Measurements from ENCODE around the gene DAPK1. TPM values are rescaled to one million over a fixed set of nuclear protein-coding genes. Genes with fewer than 3 reads are reported as not detected.

DAPK1 gene
- total and polyA plus RNA-seq, 12 donors, result 5.4 to 44.6 (median 21.3) TPM

DNA sequence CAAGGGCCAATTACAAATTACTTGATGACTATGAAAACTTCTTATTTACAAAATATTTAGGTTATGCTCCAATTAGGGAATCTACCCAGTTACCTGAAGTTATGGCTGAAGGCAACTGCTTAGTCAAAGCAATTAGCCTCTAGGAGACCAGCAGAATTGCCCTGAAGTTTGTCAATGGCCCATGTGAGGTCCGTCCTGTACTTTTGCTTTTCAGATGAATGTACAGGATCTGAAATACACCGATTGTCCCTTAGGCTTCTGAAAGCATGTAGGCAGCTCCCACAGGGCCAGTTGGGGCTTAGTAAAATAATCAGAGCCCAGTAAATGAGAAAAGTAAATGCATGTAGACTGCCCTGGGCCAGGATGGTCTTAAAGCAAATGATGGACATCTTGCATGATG lies 93.3 kb downstream of the DAPK1 start:
- no peak overlapping the region for H3K27ac ChIP-seq
- DNase-seq, result peak in 1 of 7 donors; percentile 13
- 87 to 96% (median 91%) methylated on average over 2 of the region's 2 CpGs for WGBS, 4 donors
- intact Hi-C loops (cut with DNase I), result no loop called here
- no peaks in the 10 kb centered on the region for H3K36me3 ChIP-seq (replicated peaks in 1 of 2)
- H3K4me3 ChIP-seq, result no peak overlapping the region
- H3K4me1 ChIP-seq (replicated peaks in 1 of 2), result peaks cover 7 to 29% of the 10 kb centered on the region in 2 donors
- TF ChIP-seq, protein P1, sequence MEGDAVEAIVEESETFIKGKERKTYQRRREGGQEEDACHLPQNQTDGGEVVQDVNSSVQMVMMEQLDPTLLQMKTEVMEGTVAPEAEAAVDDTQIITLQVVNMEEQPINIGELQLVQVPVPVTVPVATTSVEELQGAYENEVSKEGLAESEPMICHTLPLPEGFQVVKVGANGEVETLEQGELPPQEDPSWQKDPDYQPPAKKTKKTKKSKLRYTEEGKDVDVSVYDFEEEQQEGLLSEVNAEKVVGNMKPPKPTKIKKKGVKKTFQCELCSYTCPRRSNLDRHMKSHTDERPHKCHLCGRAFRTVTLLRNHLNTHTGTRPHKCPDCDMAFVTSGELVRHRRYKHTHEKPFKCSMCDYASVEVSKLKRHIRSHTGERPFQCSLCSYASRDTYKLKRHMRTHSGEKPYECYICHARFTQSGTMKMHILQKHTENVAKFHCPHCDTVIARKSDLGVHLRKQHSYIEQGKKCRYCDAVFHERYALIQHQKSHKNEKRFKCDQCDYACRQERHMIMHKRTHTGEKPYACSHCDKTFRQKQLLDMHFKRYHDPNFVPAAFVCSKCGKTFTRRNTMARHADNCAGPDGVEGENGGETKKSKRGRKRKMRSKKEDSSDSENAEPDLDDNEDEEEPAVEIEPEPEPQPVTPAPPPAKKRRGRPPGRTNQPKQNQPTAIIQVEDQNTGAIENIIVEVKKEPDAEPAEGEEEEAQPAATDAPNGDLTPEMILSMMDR (IDR thresholded peaks at IDR 0.05), result no peak
- no peak for TF ChIP-seq POLR2A (IDR thresholded peaks at IDR 0.05)
- no peaks in the 10 kb centered on the region for H3K27me3 ChIP-seq
- H3K9me3 ChIP-seq (replicated peaks in 1 of 3), result no peaks in the 10 kb centered on the region

DNA sequence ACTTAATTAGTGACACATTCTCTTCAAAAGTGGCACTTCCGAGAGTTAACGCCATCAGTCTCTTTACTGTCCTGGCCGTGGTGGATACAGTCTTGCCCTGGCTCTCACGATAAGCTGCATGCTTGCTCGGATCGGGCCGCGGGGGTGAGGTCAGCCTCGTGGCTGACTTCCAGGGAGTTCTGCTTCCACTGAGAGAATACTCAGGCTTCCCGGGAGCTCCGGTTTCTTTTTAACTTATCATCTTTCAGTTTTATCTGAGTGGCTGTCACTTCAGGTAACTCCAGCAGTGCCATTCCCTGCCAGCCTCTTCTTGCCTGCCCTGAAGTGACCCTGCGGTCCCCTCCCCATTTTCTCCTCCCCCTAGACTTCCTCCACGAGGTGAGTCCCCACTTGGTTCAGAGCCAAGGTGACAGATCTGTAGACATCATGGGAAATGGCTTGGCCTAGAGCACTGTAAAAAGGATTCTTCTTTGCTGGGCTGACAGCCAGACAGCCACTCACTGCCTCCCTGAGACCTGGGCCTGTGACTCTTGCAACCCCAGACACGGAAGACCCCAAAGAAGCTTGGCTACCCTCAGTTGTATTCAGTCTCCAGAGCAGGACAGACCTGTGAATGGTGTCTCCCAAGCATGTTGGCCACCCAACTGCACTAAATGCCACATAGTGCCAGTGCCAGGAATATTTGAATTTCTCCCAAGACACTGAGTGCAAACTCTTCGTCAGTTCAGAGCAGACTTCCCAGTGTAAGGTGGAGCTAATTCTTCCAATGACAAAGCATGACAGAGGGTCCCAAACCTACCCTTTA lies 95.1 kb downstream of the DAPK1 start:
- Histone ChIP-seq H3K4me3 (peak overlapping the region in 1 of 4 donors; percentile 32), H3K27me3 (no peaks in the 10 kb centered on the region), H3K36me3 (replicated peaks in 1 of 2) (no peaks in the 10 kb centered on the region), H3K4me1 (replicated peaks in 1 of 2) (peaks cover 7 to 46% of the 10 kb centered on the region in 2 donors), H3K9me3 (replicated peaks in 1 of 3) (no peaks in the 10 kb centered on the region), H3K27ac (peak overlapping the region in 2 of 5 donors; percentile 32 to 72)
- 15 to 31% (median 25%) methylated on average over 14 to 15 of the region's 15 CpGs for WGBS, 4 donors
- intact Hi-C loops (cut with DNase I), result no loop called here
- no peak for TF ChIP-seq POLR2A (IDR thresholded peaks at IDR 0.05)
- TF ChIP-seq, protein P1 (IDR thresholded peaks at IDR 0.05), result no peak
- peak; percentile 43 to 81 (median 71) for DNase-seq

DNA sequence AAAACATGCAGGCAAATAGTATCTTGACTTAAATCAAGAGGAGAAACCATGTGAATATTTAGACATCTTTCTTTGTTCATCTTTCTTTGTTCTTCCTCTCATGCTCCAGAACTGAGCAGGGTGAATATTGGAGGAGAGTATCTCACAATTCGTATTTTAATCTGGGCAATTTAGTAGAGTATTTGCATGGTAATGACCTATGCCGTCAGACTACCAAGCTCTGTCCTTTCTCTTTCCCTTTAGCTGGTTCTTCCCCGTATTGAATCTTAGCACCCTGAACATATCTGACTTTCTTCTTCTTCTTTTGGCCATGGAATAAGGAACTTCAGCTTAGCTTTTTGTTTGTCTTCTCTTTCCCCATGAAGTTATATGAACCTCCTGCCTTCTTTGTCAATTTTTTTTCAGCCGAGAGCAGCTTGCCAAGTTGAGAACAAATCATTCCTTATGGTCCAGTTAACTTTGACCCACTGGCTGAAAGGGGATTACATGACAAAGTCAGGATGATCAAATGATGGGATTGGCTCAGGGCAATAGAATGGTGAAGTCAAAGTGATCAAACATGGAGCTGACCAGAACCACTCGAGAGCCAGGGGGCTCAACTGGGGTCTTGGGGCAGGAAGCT lies 95.8 kb downstream of the DAPK1 start:
- no peaks in the 10 kb centered on the region for H3K27me3 ChIP-seq
- peaks cover 7 to 49% of the 10 kb centered on the region in 2 donors for H3K4me1 ChIP-seq (replicated peaks in 1 of 2)
- DNase-seq, result no peak
- no peaks in the 10 kb centered on the region for H3K36me3 ChIP-seq (replicated peaks in 1 of 2)
- peak overlapping the region in 2 of 5 donors; percentile 32 to 72 for H3K27ac ChIP-seq
- WGBS, 4 donors, result 57 to 71% (median 65%) methylated on average over 5 of the region's 5 CpGs
- intact Hi-C loops (cut with DNase I), result no loop called here
- no peak for TF ChIP-seq POLR2A (IDR thresholded peaks at IDR 0.05)
- TF ChIP-seq, protein P1 (IDR thresholded peaks at IDR 0.05), result no peak
- H3K9me3 ChIP-seq (replicated peaks in 1 of 3), result no peaks in the 10 kb centered on the region
- H3K4me3 ChIP-seq, result no peak overlapping the region

DNA sequence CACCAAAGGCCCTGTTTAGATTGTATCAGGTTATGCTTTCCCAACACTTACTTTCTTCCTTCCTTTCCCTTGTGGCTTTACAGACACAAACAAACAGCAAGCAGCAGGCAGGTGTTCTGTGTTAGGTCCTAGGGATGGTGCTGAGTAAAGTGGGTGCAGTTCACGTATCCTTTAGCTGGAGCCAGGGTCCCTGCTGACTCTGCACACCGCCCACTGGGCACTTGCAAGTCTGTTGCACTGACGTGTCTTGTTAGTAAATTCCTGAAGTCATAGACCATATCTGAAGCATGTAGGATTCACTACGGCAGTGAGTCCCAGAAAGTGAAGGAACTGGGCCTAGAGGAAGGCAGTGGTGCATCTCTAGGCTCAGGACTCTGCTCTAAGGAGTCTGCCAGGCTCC lies 96.5 kb downstream of the DAPK1 start:
- no peak overlapping the region for H3K4me3 ChIP-seq
- intact Hi-C loops (cut with DNase I), result no loop called here
- H3K9me3 ChIP-seq (replicated peaks in 1 of 3), result no peaks in the 10 kb centered on the region
- no peaks in the 10 kb centered on the region for H3K36me3 ChIP-seq (replicated peaks in 1 of 2)
- peak overlapping the region in 2 of 5 donors; percentile 32 to 65 for H3K27ac ChIP-seq
- TF ChIP-seq, protein P1 (IDR thresholded peaks at IDR 0.05), result no peak
- no peak for TF ChIP-seq POLR2A (IDR thresholded peaks at IDR 0.05)
- no peaks in the 10 kb centered on the region for H3K27me3 ChIP-seq
- 75 to 92% (median 87%) methylated on average over 4 of the region's 4 CpGs for WGBS, 4 donors
- peaks cover 7 to 54% of the 10 kb centered on the region in 2 donors for H3K4me1 ChIP-seq (replicated peaks in 1 of 2)
- DNase-seq, result no peak

Data from adrenal gland (tissue), 12 donors.